HG03139 (cell line): ENCODE results near the gene MED28.
"Not testable (repeated sequence)": the region's sequence is repeated elsewhere in the genome, so short reads cannot be mapped to it uniquely, and the experiment has no call there.

ENCODE experiments used
- ATAC-seq: cut with Tn5 transposase; IDR thresholded peaks from one replicate; pipeline ENCODE4 v1.9.1; 2021; ENCODE audit not compliant: unreplicated experiment

The MED28 gene

GRCh38 chr4:17616283-17616682, 1.8 kb downstream of the MED28 start:
- no peak for ATAC-seq

- ATAC-seq, result no peak
These were observed 4.5 kb downstream of the MED28 start for GRCh38 chr4:17618926-17619325.

GRCh38 chr4:17619416-17620105, 5.1 kb downstream of the MED28 start:
- ATAC-seq, result no peak

GRCh38 chr4:17623451-17624001, 9.1 kb downstream of the MED28 start:
- no peak for ATAC-seq

GRCh38 chr4:17624821-17625220, 10.4 kb downstream of the MED28 start:
- ATAC-seq, result no peak

- no peak for ATAC-seq
These were observed 15.8 kb downstream of the MED28 start for GRCh38 chr4:17630228-17630627.

- no peak for ATAC-seq
These were observed 19.2 kb downstream of the MED28 start for GRCh38 chr4:17633600-17633999.

GRCh38 chr4:17635056-17635455, 20.6 kb downstream of the MED28 start:
- no peak for ATAC-seq

GRCh38 chr4:17636341-17636695, 21.9 kb downstream of the MED28 start:
- ATAC-seq, result no peak

GRCh38 chr4:17636696-17637622, 22.5 kb downstream of the MED28 start:
- ATAC-seq, result peak; percentile 79

GRCh38 chr4:17639136-17639535, 24.7 kb downstream of the MED28 start:
- no peak for ATAC-seq

GRCh38 chr4:17642398-17642783, 27.9 kb downstream of the MED28 start:
- ATAC-seq, result no peak

GRCh38 chr4:17646693-17647092, 32.3 kb downstream of the MED28 start:
- ATAC-seq, result no peak

GRCh38 chr4:17647176-17647806, 32.9 kb downstream of the MED28 start:
- no peak for ATAC-seq

- no peak for ATAC-seq
These were observed 33.5 kb downstream of the MED28 start for GRCh38 chr4:17647927-17648326.

- ATAC-seq, result no peak
These were observed 36.0 kb downstream of the MED28 start for GRCh38 chr4:17650406-17650805.

GRCh38 chr4:17654701-17655100, 40.3 kb downstream of the MED28 start:
- no peak for ATAC-seq

- no peak for ATAC-seq
These were observed 42.6 kb downstream of the MED28 start for GRCh38 chr4:17657090-17657489.

GRCh38 chr4:17657849-17658248, 43.4 kb downstream of the MED28 start:
- no peak for ATAC-seq

GRCh38 chr4:17659196-17659595, 44.8 kb downstream of the MED28 start:
- ATAC-seq, result not testable (repeated sequence)

- no peak for ATAC-seq
These were observed 48.3 kb downstream of the MED28 start for GRCh38 chr4:17662694-17663093.

GRCh38 chr4:17664755-17665154, 50.3 kb downstream of the MED28 start:
- ATAC-seq, result peak; percentile 94
